ENCODE results near the gene DYRK3. TPM values are rescaled to one million over a fixed set of nuclear protein-coding genes. Genes with fewer than 3 reads are reported as not detected.

Gene DYRK3
- total RNA-seq, result 12.8 and 15.5 TPM in 2 replicates

GRCh38 chr1:206635080-206635977, at the start of gene DYRK3:
TSS of gene DYRK3 (plus strand) at chr1:206635536. CDS start at chr1:206635704, 168 bp downstream.

GRCh38 chr1:206612129-206612876, 23.0 kb upstream of the DYRK3 start, which contains the start of gene EIF2D:
TSS of gene EIF2D (minus strand) at chr1:206612465. CDS start at chr1:206612342, 123 bp downstream.

DNA sequence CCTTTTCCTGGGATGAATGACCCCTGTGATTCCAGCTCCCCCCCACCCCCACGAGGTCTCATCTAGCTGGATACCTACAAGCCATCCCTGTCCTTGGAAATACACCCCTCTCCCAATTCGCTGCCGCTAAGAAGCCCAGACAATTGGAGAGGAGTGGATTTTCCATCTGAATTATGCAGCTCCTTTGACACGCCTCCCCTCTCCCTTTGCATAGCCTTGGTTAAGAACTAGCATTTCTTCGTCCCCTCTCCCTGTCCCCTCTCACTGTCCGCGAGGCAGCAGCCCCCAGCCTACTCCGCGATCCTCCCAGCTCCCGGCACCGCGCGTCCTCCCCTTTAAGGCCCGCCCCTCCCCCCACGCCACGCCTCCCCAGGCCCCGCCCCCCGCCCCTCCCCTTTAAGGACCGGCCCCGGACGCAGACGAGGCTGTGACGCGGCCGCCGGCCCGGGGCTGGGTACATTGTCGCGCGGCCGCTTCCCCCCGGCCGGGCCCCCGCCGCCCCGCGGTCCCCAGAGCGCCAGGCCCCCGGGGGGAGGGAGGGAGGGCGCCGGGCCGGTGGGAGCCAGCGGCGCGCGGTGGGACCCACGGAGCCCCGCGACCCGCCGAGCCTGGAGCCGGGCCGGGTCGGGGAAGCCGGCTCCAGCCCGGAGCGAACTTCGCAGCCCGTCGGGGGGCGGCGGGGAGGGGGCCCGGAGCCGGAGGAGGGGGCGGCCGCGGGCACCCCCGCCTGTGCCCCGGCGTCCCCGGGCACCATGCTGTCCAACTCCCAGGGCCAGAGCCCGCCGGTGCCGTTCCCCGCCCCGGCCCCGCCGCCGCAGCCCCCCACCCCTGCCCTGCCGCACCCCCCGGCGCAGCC, 49.4 kb downstream of the DYRK3 start, which contains the start of gene MAPKAPK2:
TSS of gene MAPKAPK2 (plus strand) at position 428 of the 856 bp plus-strand sequence. CDS start at position 753, 325 bp downstream.

Other genes starting within 250 kb of the DYRK3 start
- gene IKBKE, start 165.1 kb upstream of the DYRK3 start, total RNA-seq, result 10.3 and 10.9 TPM in 2 replicates
- gene RASSF5, start 128.0 kb upstream of the DYRK3 start, total RNA-seq, result 0.50 and 0.89 TPM in 2 replicates
- 49.4 and 52.3 TPM in 2 replicates for gene EIF2D, start 23.1 kb upstream of the DYRK3 start, total RNA-seq
- 39.5 and 45.9 TPM in 2 replicates for gene MAPKAPK2, start 49.4 kb downstream of the DYRK3 start, total RNA-seq
- gene IL19, start 135.2 kb downstream of the DYRK3 start, total RNA-seq, result not detected in 2 replicates
- not detected in 2 replicates for gene IL10, start 137.0 kb downstream of the DYRK3 start, total RNA-seq
- not detected in 2 replicates for gene IL20, start 230.1 kb downstream of the DYRK3 start, total RNA-seq